Caco-2 (cell line): ENCODE data around the gene RHAG. TPM values are rescaled to one million over a fixed set of nuclear protein-coding genes. Genes with fewer than 3 reads are reported as not detected.

Experiments used
- BruUV-seq: library from RNA; stranded (reverse); fragments of 400-500 nt; replicated peaks from 2 replicates; lab custom pipeline; 2021; lab: Mats Ljungman, UMichigan
- CTCF ChIA-PET: fragments of 300-600 bp; sonication (Branson Sonifier 250); formaldehyde crosslinking; loops from one replicate; lab custom pipeline; 2022; ENCODE audit warnings: antibody characterized with exemption; lab: Charles Lee
- POLR2A ChIA-PET: fragments of 300-600 bp; sonication (Branson Sonifier 250); formaldehyde crosslinking; loops from one replicate; lab custom pipeline; 2022; ENCODE audit warnings: antibody characterized with exemption; lab: Charles Lee
- DNase-seq, 2 experiments: peaks; one replicate each; pipeline versions ENCODE4 v3.0.0 to v3.0.0-alpha.2; 2020 to 2022
- H3K27me3 ChIP-seq: replicated peaks from 2 replicates; pipeline ENCODE4 v1.6.0; 2011; ENCODE audit warnings: low read length; ENCODE audit not compliant: control insufficient read depth, insufficient read depth
- H3K36me3 ChIP-seq: 2 replicates; pipeline ENCODE4 v1.5.1; 2011; ENCODE audit warnings: low read length; ENCODE audit not compliant: control insufficient read depth, insufficient read depth
- H3K4me1 ChIP-seq: fragments of 250-450 bp; sonication (Bioruptor Pico); 2 replicates; pipeline ENCODE4 v1.5.1; 2020; ENCODE audit warnings: mild to moderate bottlenecking
- H3K4me3 ChIP-seq: 2 replicates; pipeline ENCODE4 v1.5.1; 2011; ENCODE audit warnings: low read depth, mild to moderate bottlenecking, control low read depth, low read length
- H3K9me3 ChIP-seq: fragments of 250-450 bp; sonication (Bioruptor Pico); 2 replicates; pipeline ENCODE4 v1.5.1; 2020; ENCODE audit warnings: mild to moderate bottlenecking, moderate library complexity
- H3K27ac Mint-ChIP-seq: one replicate; pipeline ENCODE4 v1.8.0; 2022; ENCODE audit warnings: mixed read lengths; ENCODE audit not compliant: unreplicated experiment
- H3K27me3 Mint-ChIP-seq: one replicate; pipeline ENCODE4 v1.8.0; 2022; ENCODE audit warnings: mixed read lengths; ENCODE audit not compliant: insufficient read depth, unreplicated experiment
- H3K36me3 Mint-ChIP-seq: one replicate; pipeline ENCODE4 v1.8.0; 2022; ENCODE audit warnings: mild to moderate bottlenecking, mixed read lengths; ENCODE audit not compliant: insufficient read depth, unreplicated experiment
- H3K4me1 Mint-ChIP-seq: one replicate; pipeline ENCODE4 v1.8.0; 2022; ENCODE audit warnings: low read depth, mixed read lengths; ENCODE audit not compliant: unreplicated experiment
- H3K4me3 Mint-ChIP-seq: one replicate; pipeline ENCODE4 v1.8.0; 2022; ENCODE audit warnings: mild to moderate bottlenecking, moderate library complexity, mixed read lengths; ENCODE audit not compliant: unreplicated experiment
- H3K9me3 Mint-ChIP-seq: one replicate; pipeline ENCODE4 v1.8.0; 2022; ENCODE audit warnings: mixed read lengths; ENCODE audit not compliant: unreplicated experiment
- CTCF ChIP-seq, 2 experiments: fragments of 200-600 bp in 1 of 2; IDR thresholded peaks; 1 replicate in 1 of 2; 2 replicates in 1 of 2; pipeline versions ENCODE4 v1.5.1 to v1.8.0; 2011 to 2022; ENCODE audit warnings: antibody characterized with exemption in 1 of 2, control low read depth in 1 of 2, inconsistent platforms in 1 of 2, low read depth in 1 of 2, low read length in 1 of 2, mild to moderate bottlenecking in 1 of 2, moderate library complexity in 1 of 2; ENCODE audit not compliant: insufficient read depth in 1 of 2, severe bottlenecking in 1 of 2, unreplicated experiment in 1 of 2
- intact Hi-C: fragments of 100-400 bp; cut with micrococcal nuclease; formaldehyde crosslinking; loops from one replicate; pipeline ENCODE4 v1.10.0; 2022; ENCODE audit not compliant: unreplicated experiment
- total RNA-seq: library from RNA; stranded (reverse); gene quantifications from 2 replicates; pipeline ENCODE4 v1.2.3, GENCODE V29; 2022

The RHAG gene
- total RNA-seq, 1 experiment from 2014 or later: not detected

DNA sequence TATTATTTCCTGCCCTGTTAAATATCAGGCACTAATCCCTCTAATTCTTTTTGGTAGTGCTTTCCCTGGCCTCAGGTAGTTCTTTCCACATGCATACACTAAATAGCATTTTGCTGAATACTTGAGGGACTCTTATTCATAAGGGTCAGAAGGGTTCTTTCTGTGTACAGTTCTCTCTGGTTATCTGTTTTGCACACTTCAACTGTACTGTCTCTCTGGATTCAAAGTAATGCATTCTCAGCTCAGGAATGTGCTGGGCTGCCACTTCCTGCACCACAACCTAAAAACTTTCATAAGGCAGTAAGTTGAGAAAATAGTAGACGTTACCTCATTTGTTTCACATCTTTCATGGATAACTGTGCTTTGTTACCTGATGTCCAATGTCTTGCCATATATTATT lies 54.1 kb downstream of the RHAG start:
- Histone ChIP-seq H3K4me1 (no peaks in the 10 kb centered on the region), H3K27me3 (no peaks in the 10 kb centered on the region), H3K36me3 (no peaks in the 10 kb centered on the region), H3K9me3 (no peaks in the 10 kb centered on the region), H3K4me3 (no peak overlapping the region)
- TF ChIP-seq CTCF (IDR thresholded peaks at IDR 0.05; ENCODE audit: insufficient read depth in 1 of 2, low read depth in 1 of 2, low read length in 1 of 2, severe bottlenecking in 1 of 2, unreplicated experiment in 1 of 2): no peak
- Mint-ChIP-seq H3K27me3 (no peaks in the 10 kb centered on the region), H3K36me3 (no peaks in the 10 kb centered on the region), H3K27ac (no peak overlapping the region), H3K9me3 (no peaks in the 10 kb centered on the region), H3K4me1 (no peaks in the 10 kb centered on the region), H3K4me3 (no peak overlapping the region)
- intact Hi-C loops: no loop called here
- CTCF ChIA-PET: no interaction called here
- POLR2A ChIA-PET: no interaction called here
- DNase-seq: no peak
- no TSS peak for BruUV-seq

DNA sequence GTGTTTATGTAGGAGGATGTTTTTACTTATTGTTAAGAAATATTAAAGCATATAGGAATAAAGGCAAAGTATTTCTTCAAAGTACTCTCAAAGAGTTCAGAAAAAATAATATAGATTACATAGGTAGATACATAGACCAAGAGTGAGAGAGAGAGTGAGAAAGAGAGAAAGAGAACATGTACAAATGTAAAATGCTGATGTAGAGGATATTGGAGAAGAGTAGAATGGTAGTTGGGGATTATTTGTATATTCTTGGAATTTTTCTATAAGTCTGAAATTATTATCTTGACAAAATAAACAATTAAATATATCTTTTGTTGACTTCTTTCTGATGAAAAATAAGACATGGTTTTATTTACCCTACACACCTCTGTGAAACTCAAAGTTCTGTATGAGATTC lies 57.0 kb downstream of the RHAG start:
- POLR2A ChIA-PET: no interaction called here
- Mint-ChIP-seq H3K9me3 (no peaks in the 10 kb centered on the region), H3K36me3 (no peaks in the 10 kb centered on the region), H3K4me3 (no peak overlapping the region), H3K27ac (no peak overlapping the region), H3K4me1 (no peaks in the 10 kb centered on the region), H3K27me3 (no peaks in the 10 kb centered on the region)
- DNase-seq: no peak
- no peak for TF ChIP-seq CTCF (IDR thresholded peaks at IDR 0.05; ENCODE audit: insufficient read depth in 1 of 2, low read depth in 1 of 2, low read length in 1 of 2, severe bottlenecking in 1 of 2, unreplicated experiment in 1 of 2)
- H3K27me3 ChIP-seq: no peaks in the 10 kb centered on the region
- H3K9me3 ChIP-seq: no peaks in the 10 kb centered on the region
- CTCF ChIA-PET: no interaction called here
- no peak overlapping the region for H3K4me3 ChIP-seq
- H3K36me3 ChIP-seq: no peaks in the 10 kb centered on the region
- intact Hi-C loops: no loop called here
- no TSS peak for BruUV-seq
- no peaks in the 10 kb centered on the region for H3K4me1 ChIP-seq

- Histone ChIP-seq H3K4me1 (no peaks in the 10 kb centered on the region), H3K36me3 (no peaks in the 10 kb centered on the region), H3K4me3 (no peak overlapping the region), H3K9me3 (no peaks in the 10 kb centered on the region), H3K27me3 (no peaks in the 10 kb centered on the region)
- H3K9me3 Mint-ChIP-seq: no peaks in the 10 kb centered on the region
- peak in 1 of 2 experiments; percentile 3 for DNase-seq
- no peak overlapping the region for H3K27ac Mint-ChIP-seq
- H3K27me3 Mint-ChIP-seq: no peaks in the 10 kb centered on the region
- POLR2A ChIA-PET: no interaction called here
- H3K36me3 Mint-ChIP-seq: no peaks in the 10 kb centered on the region
- no TSS peak for BruUV-seq
- intact Hi-C loops: no loop called here
- TF ChIP-seq CTCF (IDR thresholded peaks at IDR 0.05; ENCODE audit: insufficient read depth in 1 of 2, low read depth in 1 of 2, low read length in 1 of 2, severe bottlenecking in 1 of 2, unreplicated experiment in 1 of 2): no peak
- CTCF ChIA-PET: no interaction called here
- H3K4me3 Mint-ChIP-seq: no peak overlapping the region
- no peaks in the 10 kb centered on the region for H3K4me1 Mint-ChIP-seq
These were observed 60.0 kb downstream of the RHAG start for GRCh38 chr6:49576618-49577017.
